B cell (primary cell): ENCODE data around the gene EPHB4.

ENCODE experiments used
- EZH2 ChIP-seq: IDR thresholded peaks from 2 replicates; pipeline ENCODE4 v1.6.1; 2012; ENCODE audit warnings: borderline replicate concordance, low read depth, mild to moderate bottlenecking, moderate library complexity, low read length; ENCODE audit not compliant: insufficient read depth, poor library complexity, severe bottlenecking
- TF ChIP-seq, protein P1 (sequence below): fragments of 200-600 bp; IDR thresholded peaks from one replicate; pipeline ENCODE4 v1.8.0; 2022; ENCODE audit warnings: antibody characterized with exemption, mild to moderate bottlenecking

DNA sequence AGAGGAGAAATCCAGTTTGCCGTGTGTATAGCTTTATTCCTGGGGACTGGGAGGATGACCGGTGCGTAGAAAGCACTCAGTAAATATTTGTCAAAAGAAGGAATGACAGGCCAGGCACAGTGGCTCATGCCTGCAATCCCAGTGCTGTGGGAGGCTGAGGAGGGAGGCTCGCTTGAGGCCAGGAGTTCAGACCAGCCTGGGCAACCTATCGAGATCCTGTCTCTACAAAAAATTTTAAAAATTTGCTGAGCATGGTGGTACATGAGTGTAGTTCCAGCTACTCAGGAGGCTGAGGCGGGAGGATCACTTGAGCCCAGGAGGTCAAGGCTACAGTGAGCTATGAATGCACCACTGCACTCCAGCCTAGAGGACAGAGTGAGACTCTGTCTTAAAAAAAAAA, 15.8 kb downstream of the EPHB4 start:
- TF ChIP-seq, protein P1, sequence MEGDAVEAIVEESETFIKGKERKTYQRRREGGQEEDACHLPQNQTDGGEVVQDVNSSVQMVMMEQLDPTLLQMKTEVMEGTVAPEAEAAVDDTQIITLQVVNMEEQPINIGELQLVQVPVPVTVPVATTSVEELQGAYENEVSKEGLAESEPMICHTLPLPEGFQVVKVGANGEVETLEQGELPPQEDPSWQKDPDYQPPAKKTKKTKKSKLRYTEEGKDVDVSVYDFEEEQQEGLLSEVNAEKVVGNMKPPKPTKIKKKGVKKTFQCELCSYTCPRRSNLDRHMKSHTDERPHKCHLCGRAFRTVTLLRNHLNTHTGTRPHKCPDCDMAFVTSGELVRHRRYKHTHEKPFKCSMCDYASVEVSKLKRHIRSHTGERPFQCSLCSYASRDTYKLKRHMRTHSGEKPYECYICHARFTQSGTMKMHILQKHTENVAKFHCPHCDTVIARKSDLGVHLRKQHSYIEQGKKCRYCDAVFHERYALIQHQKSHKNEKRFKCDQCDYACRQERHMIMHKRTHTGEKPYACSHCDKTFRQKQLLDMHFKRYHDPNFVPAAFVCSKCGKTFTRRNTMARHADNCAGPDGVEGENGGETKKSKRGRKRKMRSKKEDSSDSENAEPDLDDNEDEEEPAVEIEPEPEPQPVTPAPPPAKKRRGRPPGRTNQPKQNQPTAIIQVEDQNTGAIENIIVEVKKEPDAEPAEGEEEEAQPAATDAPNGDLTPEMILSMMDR: no peak
- no peak for TF ChIP-seq EZH2
